Lung (tissue), 12 donors: ENCODE measurements around the gene KCTD8. TPM values are rescaled to one million over a fixed set of nuclear protein-coding genes. Genes with fewer than 3 reads are reported as not detected.

Experiments used
- ATAC-seq: fragments of 200-7000 bp; cut with Tn5 transposase; one replicate; pipeline ENCODE4 v1.9.1; 2020; ENCODE audit warnings: moderate number of reproducible peaks; ENCODE audit not compliant: insufficient read depth, low FRiP score
- DNase-seq, 3 donors: peaks; one replicate each; pipeline ENCODE4 v3.0.0-alpha.2; 2013 to 2017
- H3K27ac ChIP-seq, 2 donors: one replicate each; pipeline ENCODE4 v1.5.1; 2013; ENCODE audit warnings: mild to moderate bottlenecking in 2 of 2, moderate library complexity in 2 of 2, control low read depth in 1 of 2, inconsistent platforms in 1 of 2, low read depth in 1 of 2, low read length in 1 of 2
- H3K27me3 ChIP-seq, 3 donors: one replicate each; pipeline ENCODE4 v1.5.1; 2013; ENCODE audit warnings: low read length in 2 of 3; ENCODE audit not compliant: control insufficient read depth in 3 of 3, insufficient read depth in 3 of 3
- H3K36me3 ChIP-seq, 4 donors: one replicate each; pipeline ENCODE4 v1.5.1; 2013; ENCODE audit warnings: low read length in 4 of 4, mild to moderate bottlenecking in 1 of 4, moderate library complexity in 1 of 4; ENCODE audit not compliant: control insufficient read depth in 4 of 4, insufficient read depth in 4 of 4
- H3K4me1 ChIP-seq, 5 donors: one replicate each; pipeline ENCODE4 v1.5.1; 2013; ENCODE audit warnings: low read length in 5 of 5, mild to moderate bottlenecking in 2 of 5, moderate library complexity in 1 of 5; ENCODE audit not compliant: control insufficient read depth in 5 of 5, insufficient read depth in 5 of 5
- H3K4me3 ChIP-seq: one replicate; pipeline ENCODE4 v1.5.1; 2013; ENCODE audit warnings: mild to moderate bottlenecking, control low read depth, moderate library complexity
- H3K9ac ChIP-seq, 2 donors: one replicate each; pipeline ENCODE4 v1.5.1; 2013; ENCODE audit warnings: low read length in 2 of 2, control low read depth in 1 of 2; ENCODE audit not compliant: insufficient read depth in 1 of 2
- H3K9me3 ChIP-seq, 4 donors: one replicate each; pipeline ENCODE4 v1.5.1; 2013; ENCODE audit warnings: low read length in 3 of 4, mild to moderate bottlenecking in 1 of 4, moderate library complexity in 1 of 4; ENCODE audit not compliant: control insufficient read depth in 4 of 4, insufficient read depth in 3 of 4
- CTCF ChIP-seq: IDR thresholded peaks from 2 replicates; pipeline ENCODE4 v1.5.1; 2012; ENCODE audit warnings: mild to moderate bottlenecking; ENCODE audit errors: control extremely low read depth, extremely low read depth
- WGBS, 2 donors: extraction: QIAGEN DNeasy Blood & Tissue Kit; methylation state at CpG; one replicate each; pipeline ENCODE4 v1.1.7; 2013; 5-methylcytosine and 5-hydroxymethylcytosine counted together
- polyA plus RNA-seq, 2 donors: library from polyadenylated mRNA; stranded (reverse); fragments of 200-250 nt; gene quantifications; one replicate each; pipeline ENCODE4 v1.2.1, GENCODE V29; 2013
- total RNA-seq, 2 donors: library from RNA; depleted of rRNA in 1 of 2; stranded (reverse); fragments of >200 nt in 1 of 2; gene quantifications; one replicate each; pipeline ENCODE4 v1.2.1, GENCODE V29; 2014 to 2021
- donor health status: control.
- donor health status: control.
- donor health status: Bipolar disorder and iron deficiency.
- donor health status: healthy.
- donor health status: DM: yes; HTN: yes; CAD: no.

KCTD8 gene
- total and polyA plus RNA-seq, 4 donors, result 0.02 to 0.17 (median 0.10) TPM

DNA sequence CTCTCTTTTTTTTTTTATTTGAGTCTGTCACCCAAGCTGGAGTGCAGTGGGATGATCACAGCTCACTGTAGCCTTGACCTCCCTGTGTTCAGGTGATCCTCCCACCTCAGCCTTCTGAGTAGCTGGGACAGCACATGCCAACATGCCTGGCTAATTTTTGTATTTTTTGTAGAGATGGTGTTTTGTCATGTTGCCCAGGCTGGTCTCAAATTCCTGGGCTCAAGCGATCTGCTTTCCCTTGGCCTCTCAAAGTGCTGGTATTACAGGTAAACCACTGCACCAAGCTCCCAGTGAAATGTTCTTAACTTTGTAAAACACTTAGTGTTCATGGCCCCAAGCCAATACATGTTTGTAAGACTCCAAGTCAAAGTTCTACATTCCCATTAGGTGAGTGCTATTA lies 316.1 kb downstream of the KCTD8 start:
- ATAC-seq (no peak), DNase-seq (no peak)
- no peak for TF ChIP-seq CTCF
- H3K9me3 ChIP-seq, result no peaks in the 10 kb centered on the region
- no peaks in the 10 kb centered on the region for H3K27me3 ChIP-seq
- H3K36me3 ChIP-seq, result no peaks in the 10 kb centered on the region
- H3K4me1 ChIP-seq, result no peaks in the 10 kb centered on the region
- H3K27ac ChIP-seq, result no peak overlapping the region
- H3K4me3 ChIP-seq, result no peak overlapping the region
- WGBS, 2 donors, result 83 to 84% methylated on average over 1 of the region's 1 CpG
- no peak overlapping the region for H3K9ac ChIP-seq

Other genes with a start within 250 kb of the KCTD8 start
- gene YIPF7, start 202.8 kb upstream of the KCTD8 start, total RNA-seq, result not detected
- gene YIPF7, start 202.8 kb upstream of the KCTD8 start, polyA plus RNA-seq, result not detected
- 10 to 100 TPM; 20.9 to 27.4 TPM for gene GUF1, start 229.6 kb upstream of the KCTD8 start, total RNA-seq
- 10 to 100 TPM in 1 of 2 donors, 1 to 10 TPM in 1; 9.2 to 13.4 TPM for gene GUF1, start 229.6 kb upstream of the KCTD8 start, polyA plus RNA-seq